GM18526 (cell line): ENCODE results near the gene CFH.

Experiments
- POLR2A ChIP-seq: IDR thresholded peaks from 3 replicates; pipeline ENCODE4 v1.6.1; 2011; ENCODE audit not compliant: insufficient read length; ENCODE audit errors: extremely low read depth

Gene CFH

GRCh38 chr1:196701144-196701543 lies 49.3 kb downstream of the CFH start:
- no peak for TF ChIP-seq POLR2A

- TF ChIP-seq POLR2A = no peak
Measured at GRCh38 chr1:196717868-196718267, 66.0 kb downstream of the CFH start.

- no peak for TF ChIP-seq POLR2A
Measured at GRCh38 chr1:196723325-196724185, 71.7 kb downstream of the CFH start.

GRCh38 chr1:196732526-196732925 lies 80.7 kb downstream of the CFH start:
- TF ChIP-seq POLR2A = no peak

GRCh38 chr1:196733091-196733970 lies 81.5 kb downstream of the CFH start:
- TF ChIP-seq POLR2A = no peak

- TF ChIP-seq POLR2A = no peak
Measured at GRCh38 chr1:196734006-196734405, 82.2 kb downstream of the CFH start.

GRCh38 chr1:196734460-196734859 lies 82.6 kb downstream of the CFH start:
- TF ChIP-seq POLR2A = no peak

- no peak for TF ChIP-seq POLR2A
Measured at GRCh38 chr1:196738730-196739129, 86.9 kb downstream of the CFH start.

GRCh38 chr1:196773713-196774112 lies 121.9 kb downstream of the CFH start:
- TF ChIP-seq POLR2A = no peak

- TF ChIP-seq POLR2A = no peak
Measured at GRCh38 chr1:196774175-196774574, 122.3 kb downstream of the CFH start.

- no peak for TF ChIP-seq POLR2A
Measured at GRCh38 chr1:196774603-196775002, 122.8 kb downstream of the CFH start, which contains the start of gene CFHR3. CFHR3 (plus strand) TSS chr1:196774840; CDS start chr1:196774887, 47 bp downstream.

GRCh38 chr1:196777603-196778002 lies 125.8 kb downstream of the CFH start:
- no peak for TF ChIP-seq POLR2A

GRCh38 chr1:196779093-196779492 lies 127.2 kb downstream of the CFH start:
- no peak for TF ChIP-seq POLR2A
